B cell (primary cell): Measurements from ENCODE around the gene RPIA. TPM values are rescaled to one million over a fixed set of nuclear protein-coding genes. Genes with fewer than 3 reads are reported as not detected.

Experiments
- ATAC-seq: fragments of 200-7000 bp; cut with Tn5 transposase; one replicate; pipeline ENCODE4 v1.10.0; 2021; ENCODE audit warnings: low read depth, mild to moderate bottlenecking, moderate number of reproducible peaks, moderate library complexity
- CTCF ChIA-PET: fragments of 350-600 bp; sonication (Branson Sonifier 250); formaldehyde crosslinking; loops from one replicate; lab custom pipeline; 2021; ENCODE audit warnings: antibody characterized with exemption, inconsistent platforms; lab: Charles Lee
- POLR2A ChIA-PET: fragments of 350-600 bp; sonication (Branson Sonifier 250); formaldehyde crosslinking; loops from one replicate; lab custom pipeline; 2021; ENCODE audit warnings: antibody characterized with exemption; lab: Charles Lee
- DNase-seq: peaks from one replicate; pipeline ENCODE4 v3.0.0; 2013
- H2AFZ ChIP-seq: 2 replicates; pipeline ENCODE4 v1.6.1; 2012; ENCODE audit warnings: mild to moderate bottlenecking, low read depth, low read length; ENCODE audit not compliant: insufficient read depth, poor library complexity, severe bottlenecking
- H3K27ac ChIP-seq, 2 donors: 1 replicate in 1 of 2; 2 replicates in 1 of 2; pipeline ENCODE4 v1.5.1; 2012 to 2013; ENCODE audit warnings: low read length in 2 of 2, mild to moderate bottlenecking in 2 of 2, moderate library complexity in 1 of 2
- H3K27me3 ChIP-seq, 4 experiments: fragments of 200-600 bp in 1 of 4; sonication (generic) in 1 of 4; replicated peaks in 1 of 4; 1 replicate in 2 of 4; 2 replicates in 2 of 4; pipeline versions ENCODE4 v1.6.1 to v1.7.0; 2013 to 2016; ENCODE audit warnings: low read length in 3 of 4, mild to moderate bottlenecking in 2 of 4, mixed read lengths in 1 of 4, moderate library complexity in 1 of 4; ENCODE audit not compliant: insufficient read depth in 4 of 4, control insufficient read depth in 3 of 4; ENCODE audit errors: control extremely low read depth in 1 of 4
- H3K36me3 ChIP-seq, 2 experiments: replicated peaks in 1 of 2; 1 replicate in 1 of 2; 2 replicates in 1 of 2; pipeline versions ENCODE4 v1.6.1 to v1.7.1; 2013; ENCODE audit warnings: low read length in 1 of 2; ENCODE audit not compliant: insufficient read depth in 2 of 2, control insufficient read depth in 1 of 2; ENCODE audit errors: control extremely low read depth in 1 of 2, extremely low read depth in 1 of 2
- H3K4me1 ChIP-seq, 2 donors: fragments of 200-600 bp in 1 of 2; sonication (generic) in 1 of 2; 1 replicate in 1 of 2; 2 replicates in 1 of 2; pipeline versions ENCODE4 v1.5.1 to v1.6.1; 2013 to 2017; ENCODE audit warnings: low read length in 2 of 2; ENCODE audit not compliant: control insufficient read depth in 2 of 2, insufficient read depth in 2 of 2
- H3K4me2 ChIP-seq: replicated peaks from 2 replicates; pipeline ENCODE3; 2012; ENCODE audit warnings: mild to moderate bottlenecking, low read depth, low read length; ENCODE audit not compliant: poor library complexity, severe bottlenecking
- H3K4me3 ChIP-seq, 5 experiments: fragments of 200-600 bp in 1 of 5; sonication (generic) in 1 of 5; 1 replicate in 3 of 5; 2 replicates in 2 of 5; pipeline versions ENCODE4 v1.5.1 to v1.7.0; 2011 to 2016; ENCODE audit warnings: low read length in 4 of 5, mild to moderate bottlenecking in 4 of 5, low read depth in 2 of 5, control low read depth in 1 of 5, moderate library complexity in 1 of 5; ENCODE audit not compliant: insufficient read depth in 1 of 5; ENCODE audit errors: control extremely low read depth in 1 of 5, extremely low read depth in 1 of 5
- H3K79me2 ChIP-seq: fragments of 200-600 bp; sonication (generic); one replicate; pipeline ENCODE4 v1.6.0; 2016; ENCODE audit warnings: low read length; ENCODE audit not compliant: control insufficient read depth, insufficient read depth
- H3K9ac ChIP-seq: fragments of 200-600 bp; sonication (generic); 2 replicates; pipeline ENCODE4 v1.6.1; 2017; ENCODE audit warnings: mild to moderate bottlenecking, low read length, moderate library complexity
- H3K9me3 ChIP-seq, 3 donors: one replicate each; pipeline versions ENCODE4 v1.6.1 to v1.7.1; 2013; ENCODE audit warnings: low read length in 2 of 3; ENCODE audit not compliant: control insufficient read depth in 2 of 3, insufficient read depth in 1 of 3; ENCODE audit errors: control extremely low read depth in 1 of 3
- H4K20me1 ChIP-seq: 2 replicates; pipeline ENCODE4 v1.6.0; 2012; ENCODE audit warnings: mild to moderate bottlenecking, low read length; ENCODE audit not compliant: insufficient read depth, control insufficient read depth, poor library complexity, severe bottlenecking
- H3K27ac Mint-ChIP-seq: one replicate; pipeline ENCODE4 v1.8.0; 2021; ENCODE audit warnings: mixed read lengths
- H3K27me3 Mint-ChIP-seq: one replicate; pipeline ENCODE4 v1.8.0; 2021; ENCODE audit warnings: mixed read lengths
- H3K4me1 Mint-ChIP-seq: one replicate; pipeline ENCODE4 v1.8.0; 2021; ENCODE audit warnings: mixed read lengths
- H3K4me3 Mint-ChIP-seq: one replicate; pipeline ENCODE4 v1.8.0; 2021; ENCODE audit warnings: mixed read lengths
- H3K9me3 Mint-ChIP-seq: one replicate; pipeline ENCODE4 v1.8.0; 2022; ENCODE audit warnings: mixed read lengths; ENCODE audit not compliant: insufficient read depth
- CTCF ChIP-seq: fragments of 200-600 bp; IDR thresholded peaks from one replicate; pipeline ENCODE4 v1.8.0; 2022; ENCODE audit warnings: antibody characterized with exemption, mild to moderate bottlenecking
- EZH2 ChIP-seq: IDR thresholded peaks from 2 replicates; pipeline ENCODE4 v1.6.1; 2012; ENCODE audit warnings: borderline replicate concordance, low read depth, mild to moderate bottlenecking, moderate library complexity, low read length; ENCODE audit not compliant: insufficient read depth, poor library complexity, severe bottlenecking
- WGBS: methylation state at CpG from one replicate; pipeline ENCODE4 v1.1.5; 2013; ENCODE audit warnings: missing lambda C conversion rate; ENCODE audit not compliant: insufficient coverage; 5-methylcytosine and 5-hydroxymethylcytosine counted together
- intact Hi-C: fragments of 100-400 bp; cut with micrococcal nuclease; formaldehyde crosslinking; loops from one replicate; pipeline ENCODE4 v1.10.0; 2022
- polyA plus RNA-seq: library from polyadenylated mRNA; depleted of rRNA; stranded (reverse); fragments of >200 nt; gene quantifications from 2 replicates; pipeline ENCODE4 v1.2.3, GENCODE V29; 2012
- total RNA-seq, 2 donors: library from RNA; stranded (reverse); fragments of 120-200 nt in 1 of 2; gene quantifications; 1 replicate in 1 of 2; 2 replicates in 1 of 2; pipeline versions ENCODE4 v1.2.3 to v1.2.4, GENCODE V29; 2013 to 2022

The RPIA gene
- total and polyA plus RNA-seq, 2 donors (not counting 1 experiment from before 2014, with no cell fraction given) = 9.4 to 19.7 TPM

DNA sequence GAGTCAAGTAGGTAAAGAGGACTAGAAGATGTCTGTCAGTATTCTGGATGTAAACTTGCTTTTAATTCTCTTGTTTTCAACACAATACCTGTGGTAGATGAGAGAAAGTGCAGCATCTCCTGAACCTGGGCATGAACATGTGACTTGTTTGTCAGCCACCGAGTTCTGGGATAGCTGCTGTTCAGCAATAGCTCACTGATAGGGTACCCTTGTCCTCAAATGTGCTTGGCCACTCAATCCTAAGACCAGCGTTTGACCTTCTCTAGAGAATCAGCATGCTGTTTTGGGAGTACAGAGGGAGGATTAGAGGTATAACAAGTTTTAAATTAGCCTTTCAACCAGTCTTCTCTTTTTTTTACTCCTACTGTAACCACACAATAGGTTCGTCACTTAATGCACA, 23.2 kb downstream of the RPIA start:
- Histone ChIP-seq H3K27me3 (no peaks in the 10 kb centered on the region), H3K9ac (no peak overlapping the region), H3K4me1 (no peaks in the 10 kb centered on the region), H3K4me3 (no peak overlapping the region), H4K20me1 (no peaks in the 10 kb centered on the region), H3K4me2 (no peak overlapping the region), H3K9me3 (peaks cover 0 to 6% (median 4%) of the 10 kb centered on the region in 3 donors), H3K79me2 (peaks cover 37% of the 10 kb centered on the region), H3K36me3 (no peaks in the 10 kb centered on the region), H3K27ac (no peak overlapping the region), H2AFZ (no peak overlapping the region)
- H3K4me1 Mint-ChIP-seq = no peaks in the 10 kb centered on the region
- H3K27me3 Mint-ChIP-seq = no peaks in the 10 kb centered on the region
- ChIA-PET POLR2A (no interaction called here), CTCF (no interaction called here)
- WGBS = 100% methylated on average over 1 of the region's 3 CpGs
- intact Hi-C loops = no loop called here
- DNase-seq (no peak), ATAC-seq (no peak)
- H3K9me3 Mint-ChIP-seq = peaks cover 3% of the 10 kb centered on the region
- TF ChIP-seq CTCF (no peak), EZH2 (no peak)
- no peak overlapping the region for H3K4me3 Mint-ChIP-seq
- no peak overlapping the region for H3K27ac Mint-ChIP-seq

DNA sequence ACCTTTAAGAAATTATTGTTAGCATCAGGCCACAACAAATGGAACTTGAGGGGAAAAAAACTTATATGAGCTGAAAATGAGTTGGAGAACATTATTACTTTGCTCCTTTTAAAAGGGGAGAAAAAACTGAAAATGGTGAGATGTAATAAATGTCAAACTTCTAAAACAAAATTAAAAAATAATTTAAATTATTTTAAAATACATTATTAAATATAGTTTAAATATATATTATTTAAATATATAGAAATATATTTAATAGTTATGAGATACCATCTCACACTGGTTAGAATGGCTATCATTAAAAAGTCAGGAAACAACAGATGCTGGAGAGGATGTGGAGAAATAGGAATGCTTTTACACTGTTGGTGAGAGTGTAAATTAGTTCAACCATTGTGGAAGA, 28.9 kb downstream of the RPIA start:
- H3K4me3 ChIP-seq = no peak overlapping the region
- no peaks in the 10 kb centered on the region for H3K27me3 Mint-ChIP-seq
- H3K9me3 ChIP-seq = peaks cover 0 to 6% (median 4%) of the 10 kb centered on the region in 3 donors
- no peaks in the 10 kb centered on the region for H3K4me1 ChIP-seq
- H3K4me3 Mint-ChIP-seq = no peak overlapping the region
- H3K4me2 ChIP-seq = no peak overlapping the region
- ChIA-PET POLR2A (no interaction called here), CTCF (no interaction called here)
- H3K36me3 ChIP-seq = peaks cover 1 to 2% of the 10 kb centered on the region in 2 experiments
- peaks cover 23% of the 10 kb centered on the region for H3K79me2 ChIP-seq
- no peak for DNase-seq
- TF ChIP-seq EZH2 (no peak), CTCF (no peak)
- peaks cover 3% of the 10 kb centered on the region for H3K9me3 Mint-ChIP-seq
- H3K9ac ChIP-seq = no peak overlapping the region
- H3K27ac ChIP-seq = no peak overlapping the region
- intact Hi-C loops = no loop called here
- no peaks in the 10 kb centered on the region for H3K27me3 ChIP-seq
- peaks cover 5% of the 10 kb centered on the region for H4K20me1 ChIP-seq
- ATAC-seq = no peak
- no peak overlapping the region for H2AFZ ChIP-seq
- no peak overlapping the region for H3K27ac Mint-ChIP-seq
- no peaks in the 10 kb centered on the region for H3K4me1 Mint-ChIP-seq
